Right lobe of liver (tissue), 4 donors: ENCODE results near the gene SLC35G2.

Source experiments
- CTCF ChIP-seq, 4 donors: fragments of 200-600 bp in 3 of 4; fragments of 450-650 bp in 1 of 4; IDR thresholded peaks; one replicate each; pipeline versions ENCODE4 v1.5.1 to v1.8.0; 2016 to 2022; ENCODE audit warnings: antibody characterized with exemption in 4 of 4, mild to moderate bottlenecking in 2 of 4
- POLR2A ChIP-seq: fragments of 450-650 bp; IDR thresholded peaks from one replicate; pipeline ENCODE4 v1.6.1; 2017; ENCODE audit warnings: antibody characterized with exemption, mild to moderate bottlenecking
- donor health status: DM: no; HTN: no; CAD: no.
- donor health status: DM: no; HTN: no; CAD: no.
- donor health status: DM: no; HTN: yes; CAD: no.

- TF ChIP-seq CTCF (IDR thresholded peaks at IDR 0.05) (no peak), POLR2A (no peak)
These were observed 35.2 kb upstream of the SLC35G2 start for GRCh38 chr3:136783708-136784191.
